Activated T-helper 2 cell treated with anti-CD3 and anti-CD28 coated beads, Interferon-gamma antibody, Interleukin-2, Interleukin-4, amounts not matched to agents 10 μg/mL and 5 μg/mL and 100 μg/mL, durations not matched to agents 14 hours and 24 hours and 36 hours (primary cell): Measurements from ENCODE around the gene KLHL11. TPM values are rescaled to one million over a fixed set of nuclear protein-coding genes. Genes with fewer than 3 reads are reported as not detected.

Experiments used
- DNase-seq: peaks from one replicate; pipeline ENCODE4 v3.0.0; 2021; ENCODE audit warnings: low spot score
- H3K27ac Mint-ChIP-seq: one replicate; pipeline ENCODE4 v1.8.0; 2021; ENCODE audit warnings: mixed read lengths
- H3K27me3 Mint-ChIP-seq: one replicate; pipeline ENCODE4 v1.8.0; 2021; ENCODE audit warnings: low read depth, mixed read lengths
- H3K36me3 Mint-ChIP-seq: one replicate; pipeline ENCODE4 v1.8.0; 2021; ENCODE audit warnings: low read depth, mixed read lengths
- H3K4me1 Mint-ChIP-seq: one replicate; pipeline ENCODE4 v1.8.0; 2021; ENCODE audit warnings: low read depth, mixed read lengths
- H3K4me3 Mint-ChIP-seq: one replicate; pipeline ENCODE4 v1.8.0; 2021; ENCODE audit warnings: low read depth, mild to moderate bottlenecking, moderate library complexity, mixed read lengths
- H3K9me3 Mint-ChIP-seq: one replicate; pipeline ENCODE4 v1.8.0; 2021; ENCODE audit warnings: mixed read lengths
- intact Hi-C: fragments of 100-400 bp; cut with micrococcal nuclease; formaldehyde crosslinking; loops from one replicate; pipeline ENCODE4 v1.15.1; 2023
- total RNA-seq: library from RNA; stranded (reverse); gene quantifications from 2 replicates; pipeline ENCODE4 v1.2.3, GENCODE V29; 2022

The KLHL11 gene
- total RNA-seq, 1 donor from 2014 or later = 44.3 TPM

GRCh38 chr17:41806685-41807445 is 58.4 kb downstream of the KLHL11 start:
- no peak for DNase-seq
- Mint-ChIP-seq H3K4me3 (no peak overlapping the region), H3K9me3 (no peaks in the 10 kb centered on the region), H3K4me1 (peaks cover 7% of the 10 kb centered on the region), H3K36me3 (peaks cover 4% of the 10 kb centered on the region), H3K27me3 (peaks cover 4% of the 10 kb centered on the region), H3K27ac (no peak overlapping the region)
- intact Hi-C loops = no loop called here

Other genes with a start within 250 kb of the KLHL11 start
- not detected in 2 replicates for gene KRT17, start 240.8 kb downstream of the KLHL11 start, total RNA-seq
- gene EIF1, start 176.5 kb downstream of the KLHL11 start, total RNA-seq = 779 and 785 TPM in 2 replicates
- not detected in 2 replicates for gene GAST, start 153.1 kb downstream of the KLHL11 start, total RNA-seq
- 0.11 and 0.23 TPM in 2 replicates for gene HAP1, start 130.8 kb downstream of the KLHL11 start, total RNA-seq
- gene JUP, start 78.7 kb downstream of the KLHL11 start, total RNA-seq = 0.78 and 1.3 TPM in 2 replicates
- 7.8 and 8.6 TPM in 2 replicates for gene P3H4, start 53.5 kb downstream of the KLHL11 start, total RNA-seq
- 1.3 and 1.4 TPM in 2 replicates for gene FKBP10, start 52.4 kb downstream of the KLHL11 start, total RNA-seq
- gene NT5C3B, start 29.2 kb downstream of the KLHL11 start, total RNA-seq = 59.9 and 62.0 TPM in 2 replicates
- gene KLHL10, start 27.6 kb downstream of the KLHL11 start, total RNA-seq = 0.16 and 0.23 TPM in 2 replicates
- 223 and 232 TPM in 2 replicates for gene ACLY, start 53.5 kb upstream of the KLHL11 start, total RNA-seq
- gene ODAD4, start 65.2 kb upstream of the KLHL11 start, total RNA-seq = 0.50 and 0.85 TPM in 2 replicates
- gene CNP, start 101.4 kb upstream of the KLHL11 start, total RNA-seq = 71.8 and 77.3 TPM in 2 replicates
- gene DNAJC7, start 152.0 kb upstream of the KLHL11 start, total RNA-seq = 103 and 115 TPM in 2 replicates
- 25.8 and 28.2 TPM in 2 replicates for gene NKIRAS2, start 154.7 kb upstream of the KLHL11 start, total RNA-seq
- gene C17orf113, start 185.2 kb upstream of the KLHL11 start, total RNA-seq = 0.05 and 0.21 TPM in 2 replicates
- gene ZNF385C, start 233.1 kb upstream of the KLHL11 start, total RNA-seq = 0.16 and 0.28 TPM in 2 replicates
- 15.3 and 20.3 TPM in 2 replicates for gene DHX58, start 247.3 kb upstream of the KLHL11 start, total RNA-seq